A673 (cell line): ENCODE results near the gene GALNT7. TPM values are rescaled to one million over a fixed set of nuclear protein-coding genes. Genes with fewer than 3 reads are reported as not detected.

Source experiments
- BruUV-seq: library from RNA; stranded (reverse); fragments of 400-500 nt; replicated peaks from 2 replicates; lab custom pipeline; 2021; lab: Mats Ljungman, UMichigan
- CTCF ChIA-PET: fragments of 300-600 bp; sonication (Branson Sonifier 250); formaldehyde crosslinking; loops from one replicate; lab custom pipeline; 2022; ENCODE audit warnings: antibody characterized with exemption; lab: Charles Lee
- POLR2A ChIA-PET: fragments of 300-600 bp; sonication (Branson Sonifier 250); formaldehyde crosslinking; loops from one replicate; lab custom pipeline; 2022; ENCODE audit warnings: antibody characterized with exemption; ENCODE audit not compliant: low non-redundant PET; lab: Charles Lee
- DNase-seq: peaks from one replicate; pipeline ENCODE4 v3.0.0-alpha.2; 2015; ENCODE audit warnings: low spot score
- H3K27ac ChIP-seq: fragments of 200-600 bp; sonication (generic); 2 replicates; pipeline ENCODE4 v1.5.1; 2016; ENCODE audit warnings: mixed run types, low read depth, mild to moderate bottlenecking, mixed read lengths, antibody characterized with exemption, low read length; ENCODE audit not compliant: poor library complexity, severe bottlenecking
- H3K27me3 ChIP-seq: fragments of 200-600 bp; sonication (generic); replicated peaks from 2 replicates; pipeline ENCODE4 v1.6.1; 2017; ENCODE audit warnings: mixed run types, low read depth, mild to moderate bottlenecking, mixed read lengths, antibody characterized with exemption, low read length; ENCODE audit not compliant: insufficient read depth, poor library complexity
- H3K36me3 ChIP-seq: fragments of 200-600 bp; sonication (generic); 2 replicates; pipeline ENCODE4 v1.6.1; 2016; ENCODE audit warnings: mixed run types, mild to moderate bottlenecking, mixed read lengths, antibody characterized with exemption, low read length; ENCODE audit not compliant: insufficient read depth, poor library complexity, severe bottlenecking
- H3K4me1 ChIP-seq: fragments of 200-600 bp; sonication (generic); 2 replicates; pipeline ENCODE4 v1.6.1; 2017; ENCODE audit warnings: mixed run types, mild to moderate bottlenecking, mixed read lengths, antibody characterized with exemption, low read length; ENCODE audit not compliant: insufficient read depth, poor library complexity, severe bottlenecking
- H3K4me3 ChIP-seq: fragments of 200-600 bp; sonication (generic); 2 replicates; pipeline ENCODE4 v1.5.1; 2016; ENCODE audit warnings: low read depth, mixed run types, mild to moderate bottlenecking, mixed read lengths, low read length; ENCODE audit not compliant: poor library complexity, severe bottlenecking
- H3K9me3 ChIP-seq: fragments of 200-600 bp; sonication (generic); 2 replicates; pipeline ENCODE4 v1.6.1; 2016; ENCODE audit warnings: mixed run types, low read depth, mild to moderate bottlenecking, mixed read lengths, antibody characterized with exemption, low read length; ENCODE audit not compliant: poor library complexity, severe bottlenecking
- EZH2 ChIP-seq: fragments of 200-600 bp; sonication (generic); IDR thresholded peaks from 2 replicates; pipeline ENCODE4 v1.6.1; 2017; ENCODE audit warnings: borderline replicate concordance, low read depth, mild to moderate bottlenecking, mixed read lengths, antibody characterized with exemption, low read length; ENCODE audit not compliant: poor library complexity, severe bottlenecking
- intact Hi-C: fragments of 100-400 bp; cut with micrococcal nuclease; formaldehyde crosslinking; loops from one replicate; pipeline ENCODE4 v1.10.0; 2022; ENCODE audit not compliant: unreplicated experiment
- total RNA-seq: library from RNA; stranded (reverse); gene quantifications from 2 replicates; pipeline ENCODE4 v1.2.3, GENCODE V29; 2021
- TF ChIP-seq, protein P1 (sequence below): fragments of 300-800, 200-600 bp; sonication (generic); conservative IDR thresholded peaks from 2 replicates; pipeline ENCODE4 v1.5.1; 2017; ENCODE audit warnings: low read depth, mild to moderate bottlenecking, antibody characterized with exemption, low read length, moderate library complexity, mixed read lengths

The GALNT7 gene
- total RNA-seq, 1 experiment from 2014 or later: 89.7 TPM

DNA sequence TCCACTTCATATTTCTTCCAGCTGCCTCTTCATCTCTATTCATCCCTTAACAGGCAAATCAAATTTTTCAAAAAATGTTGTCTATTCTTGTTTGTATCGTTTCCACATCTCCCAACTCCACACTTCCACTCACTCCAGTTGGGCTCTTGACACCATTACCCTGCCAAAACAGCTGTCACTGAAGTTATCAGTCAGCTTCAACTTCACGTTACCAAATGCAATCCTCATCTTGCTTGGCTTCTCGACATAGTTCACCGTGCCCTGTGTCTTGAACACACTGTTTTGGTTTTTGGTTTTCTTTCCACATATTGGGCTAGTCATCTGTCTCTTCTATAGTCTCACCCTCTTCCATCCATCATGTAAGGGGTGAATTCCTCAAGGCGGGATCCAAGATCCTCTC is 65.2 kb downstream of the GALNT7 start:
- peaks cover 59% of the 10 kb centered on the region for H3K4me1 ChIP-seq
- no peak overlapping the region for H3K27ac ChIP-seq
- DNase-seq: no peak
- CTCF ChIA-PET: no interaction called here
- no peaks in the 10 kb centered on the region for H3K27me3 ChIP-seq
- BruUV-seq: no TSS peak
- POLR2A ChIA-PET: no interaction called here
- intact Hi-C loops: no loop called here
- H3K4me3 ChIP-seq: no peak overlapping the region
- no peaks in the 10 kb centered on the region for H3K9me3 ChIP-seq
- TF ChIP-seq, protein P1, sequence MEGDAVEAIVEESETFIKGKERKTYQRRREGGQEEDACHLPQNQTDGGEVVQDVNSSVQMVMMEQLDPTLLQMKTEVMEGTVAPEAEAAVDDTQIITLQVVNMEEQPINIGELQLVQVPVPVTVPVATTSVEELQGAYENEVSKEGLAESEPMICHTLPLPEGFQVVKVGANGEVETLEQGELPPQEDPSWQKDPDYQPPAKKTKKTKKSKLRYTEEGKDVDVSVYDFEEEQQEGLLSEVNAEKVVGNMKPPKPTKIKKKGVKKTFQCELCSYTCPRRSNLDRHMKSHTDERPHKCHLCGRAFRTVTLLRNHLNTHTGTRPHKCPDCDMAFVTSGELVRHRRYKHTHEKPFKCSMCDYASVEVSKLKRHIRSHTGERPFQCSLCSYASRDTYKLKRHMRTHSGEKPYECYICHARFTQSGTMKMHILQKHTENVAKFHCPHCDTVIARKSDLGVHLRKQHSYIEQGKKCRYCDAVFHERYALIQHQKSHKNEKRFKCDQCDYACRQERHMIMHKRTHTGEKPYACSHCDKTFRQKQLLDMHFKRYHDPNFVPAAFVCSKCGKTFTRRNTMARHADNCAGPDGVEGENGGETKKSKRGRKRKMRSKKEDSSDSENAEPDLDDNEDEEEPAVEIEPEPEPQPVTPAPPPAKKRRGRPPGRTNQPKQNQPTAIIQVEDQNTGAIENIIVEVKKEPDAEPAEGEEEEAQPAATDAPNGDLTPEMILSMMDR: no peak
- no peak for TF ChIP-seq EZH2
- no peaks in the 10 kb centered on the region for H3K36me3 ChIP-seq

GRCh38 chr4:173235050-173235449 is 66.4 kb downstream of the GALNT7 start:
- BruUV-seq: no TSS peak
- CTCF ChIA-PET: no interaction called here

GRCh38 chr4:173236301-173236700 is 67.7 kb downstream of the GALNT7 start:
- ChIA-PET POLR2A (no interaction called here), CTCF (no interaction called here)
- H3K9me3 ChIP-seq: no peaks in the 10 kb centered on the region
- no TSS peak for BruUV-seq
- no peak overlapping the region for H3K27ac ChIP-seq
- no peak overlapping the region for H3K4me3 ChIP-seq
- no peaks in the 10 kb centered on the region for H3K27me3 ChIP-seq
- DNase-seq: no peak
- no peak for TF ChIP-seq EZH2
- peaks cover 42% of the 10 kb centered on the region for H3K4me1 ChIP-seq
- intact Hi-C loops: no loop called here
- no peaks in the 10 kb centered on the region for H3K36me3 ChIP-seq

More at GRCh38 chr4:173235050-173235449, 66.4 kb downstream of the GALNT7 start:
- TF ChIP-seq EZH2: no peak
- TF ChIP-seq, protein P1: no peak
- POLR2A ChIA-PET: no interaction called here
- H3K4me3 ChIP-seq: no peak overlapping the region
- intact Hi-C loops: no loop called here
- no peaks in the 10 kb centered on the region for H3K9me3 ChIP-seq
- H3K27ac ChIP-seq: no peak overlapping the region
- H3K4me1 ChIP-seq: peaks cover 54% of the 10 kb centered on the region
- H3K27me3 ChIP-seq: no peaks in the 10 kb centered on the region
- no peak for DNase-seq
- no peaks in the 10 kb centered on the region for H3K36me3 ChIP-seq

DNA sequence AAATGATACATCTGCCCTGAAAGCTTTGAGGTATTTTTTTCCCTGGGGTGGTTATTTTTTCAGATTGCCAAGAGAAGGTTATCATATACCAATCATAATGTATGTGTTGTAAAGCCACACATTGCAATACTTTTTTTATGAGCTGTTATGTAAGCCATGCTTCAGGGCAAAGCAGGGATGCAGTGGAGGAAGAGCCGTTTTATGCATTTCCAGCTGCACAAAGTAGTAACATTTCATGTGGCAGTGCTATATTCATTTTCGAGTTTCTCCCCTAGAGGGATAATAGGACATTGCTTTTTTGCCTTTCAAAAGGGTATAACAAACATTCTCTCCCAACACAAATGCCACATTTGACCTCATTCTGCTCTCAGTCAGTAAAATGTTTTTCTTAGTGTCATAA is 68.5 kb downstream of the GALNT7 start:
- TF ChIP-seq EZH2: no peak
- TF ChIP-seq, protein P1: peak; percentile 30; the same call in 1 of the 2 replicates
- Histone ChIP-seq H3K27me3 (no peaks in the 10 kb centered on the region), H3K4me1 (peaks cover 34% of the 10 kb centered on the region), H3K36me3 (no peaks in the 10 kb centered on the region), H3K4me3 (no peak overlapping the region), H3K27ac (peak overlapping the region; percentile 28), H3K9me3 (no peaks in the 10 kb centered on the region)
- DNase-seq: peak; percentile 47
- CTCF ChIA-PET: interaction anchor here (1.7 kb wide), 1 partner anchor 224 kb away, joined by 3 read pairs; no protein-coding TSS in a partner anchor
- no TSS peak for BruUV-seq
- POLR2A ChIA-PET: no interaction called here
- intact Hi-C loops: no loop called here
